GM12878 (cell line): ENCODE results near the gene PROM1. TPM values are rescaled to one million over a fixed set of nuclear protein-coding genes. Genes with fewer than 3 reads are reported as not detected.

ENCODE experiments used
- ATAC-seq: fragments of 200-7000 bp; cut with Tn5 transposase; 3 replicates; pipeline ENCODE4 v1.9.1; 2020; ENCODE audit warnings: mild to moderate bottlenecking, moderate library complexity
- BruUV-seq: library from RNA; stranded (reverse); fragments of 400-500 nt; replicated peaks from 2 replicates; lab custom pipeline; 2021; lab: Mats Ljungman, UMichigan
- CTCF ChIA-PET: fragments of 300-600 bp; sonication (Branson Sonifier 250); formaldehyde crosslinking; extraction: SDS; loops from one replicate; lab custom pipeline; 2021; ENCODE audit warnings: inconsistent platforms; lab: Yijun Ruan, JAX
- POLR2A ChIA-PET: fragments of 350-600 bp; formaldehyde crosslinking; extraction: SDS; loops from one replicate; lab custom pipeline; 2021; ENCODE audit warnings: inconsistent platforms; lab: Charles Lee
- RAD21 ChIA-PET: fragments of 300-600 bp; sonication (Branson Sonifier 250); formaldehyde crosslinking; loops from one replicate; lab custom pipeline; 2023; ENCODE audit warnings: antibody characterized with exemption; ENCODE audit not compliant: unreplicated experiment; lab: Charles Lee
- SMC1A ChIA-PET: fragments of 300-600 bp; sonication (Branson Sonifier 250); formaldehyde crosslinking; loops from one replicate; lab custom pipeline; 2023; ENCODE audit not compliant: unreplicated experiment, uncharacterized antibody; lab: Charles Lee
- DNase-seq: peaks from one replicate; pipeline ENCODE4 v3.0.0-alpha.2; 2011; ENCODE audit warnings: low read depth, low spot score
- FAIRE-seq: peaks from 3 replicates; lab custom pipeline; 2011; peaks lifted over from hg19 to GRCh38; lab: Jason Lieb, UNC
- H2AFZ ChIP-seq: 2 replicates; pipeline ENCODE4 v1.6.0; 2011; ENCODE audit warnings: low read depth, low read length, control low read depth; ENCODE audit not compliant: control insufficient read depth
- H3K27ac ChIP-seq: 2 replicates; pipeline ENCODE4 v1.5.1; 2011; ENCODE audit warnings: control low read depth; ENCODE audit not compliant: control insufficient read depth, insufficient read depth
- H3K27me3 ChIP-seq, 2 experiments: replicated peaks in 1 of 2; 2 replicates each; pipeline versions ENCODE4 v1.6.0 to v1.6.1; 2011; ENCODE audit warnings: low read length in 1 of 2; ENCODE audit not compliant: control insufficient read depth in 2 of 2, insufficient read depth in 2 of 2
- H3K36me3 ChIP-seq, 2 experiments: 2 replicates each; pipeline ENCODE4 v1.5.1; 2011; ENCODE audit warnings: low read length in 1 of 2; ENCODE audit not compliant: control insufficient read depth in 2 of 2, insufficient read depth in 2 of 2
- H3K4me1 ChIP-seq: 2 replicates; pipeline ENCODE4 v1.6.1; 2011; ENCODE audit warnings: mild to moderate bottlenecking, low read length, moderate library complexity, mixed read lengths; ENCODE audit not compliant: control insufficient read depth, insufficient read depth
- H3K4me2 ChIP-seq: 2 replicates; pipeline ENCODE4 v1.6.0; 2011; ENCODE audit warnings: control low read depth; ENCODE audit not compliant: control insufficient read depth, insufficient read depth
- H3K4me3 ChIP-seq: fragments of 200-600 bp; sonication (generic); 2 replicates; pipeline ENCODE4 v1.5.1; 2016
- H3K79me2 ChIP-seq: 2 replicates; pipeline ENCODE4 v1.6.0; 2011; ENCODE audit warnings: low read length; ENCODE audit not compliant: control insufficient read depth, insufficient read depth
- H3K9ac ChIP-seq: 2 replicates; pipeline ENCODE4 v1.8.0; 2011; ENCODE audit warnings: low read length, control low read depth, mixed read lengths; ENCODE audit not compliant: control insufficient read depth, insufficient read depth
- H3K9me3 ChIP-seq: replicated peaks from 3 replicates; pipeline ENCODE4 v1.5.1; 2011; ENCODE audit warnings: mild to moderate bottlenecking, low read length; ENCODE audit not compliant: control insufficient read depth, insufficient read depth
- H4K20me1 ChIP-seq: 2 replicates; pipeline ENCODE4 v1.6.0; 2011; ENCODE audit not compliant: control insufficient read depth, insufficient read depth
- ATF7 ChIP-seq: fragments of 450-650 bp; IDR thresholded peaks from 2 replicates; pipeline ENCODE4 v1.6.1; 2016; ENCODE audit warnings: low read depth, mild to moderate bottlenecking
- BRCA1 ChIP-seq: IDR thresholded peaks from 2 replicates; pipeline ENCODE4 v1.6.1; 2011; ENCODE audit warnings: low read depth, low read length, improper control_type of control experiment
- IKZF2 ChIP-seq, 2 experiments: fragments of 450-650 bp; IDR thresholded peaks; 2 replicates each; pipeline ENCODE4 v1.6.1; 2017; ENCODE audit warnings: mild to moderate bottlenecking in 2 of 2, moderate library complexity in 2 of 2
- MEF2B ChIP-seq: fragments of 450-650 bp; IDR thresholded peaks from 2 replicates; pipeline ENCODE4 v1.6.1; 2018; ENCODE audit warnings: mild to moderate bottlenecking, moderate library complexity; ENCODE audit not compliant: partially characterized antibody, poor library complexity, severe bottlenecking
- MLLT1 ChIP-seq: fragments of 450-650 bp; IDR thresholded peaks from 2 replicates; pipeline ENCODE4 v1.6.1; 2016; ENCODE audit warnings: mild to moderate bottlenecking
- MYB ChIP-seq: fragments of 150-350 bp; IDR thresholded peaks from 2 replicates; pipeline ENCODE4 v1.6.1; 2014; ENCODE audit warnings: mild to moderate bottlenecking, low read depth, low read length, borderline replicate concordance
- NR2C2 ChIP-seq: IDR thresholded peaks from 2 replicates; pipeline ENCODE4 v1.6.1; 2011; ENCODE audit warnings: borderline replicate concordance, low read depth; ENCODE audit not compliant: control insufficient read depth, insufficient read length
- YY1 ChIP-seq: IDR thresholded peaks from 2 replicates; pipeline ENCODE4 v1.6.1; 2011; ENCODE audit warnings: low read depth, mild to moderate bottlenecking, low read length
- ZBTB11 ChIP-seq: fragments of 450-650 bp; formaldehyde crosslinking; IDR thresholded peaks from 2 replicates; pipeline ENCODE4 v1.5.0; 2022; ENCODE audit warnings: mild to moderate bottlenecking, missing genetic modification characterization
- ZNF592 ChIP-seq: fragments of 450-650 bp; IDR thresholded peaks from 2 replicates; pipeline ENCODE4 v1.6.1; 2017; ENCODE audit warnings: mild to moderate bottlenecking, moderate library complexity
- WGBS: methylation state at CpG from one replicate; pipeline ENCODE4 v1.1.6; 2016; ENCODE audit warnings: low lambda C conversion rate; ENCODE audit not compliant: insufficient replicate concordance, insufficient coverage; ENCODE audit errors: missing lambda C conversion rate; 5-methylcytosine and 5-hydroxymethylcytosine counted together
- in situ Hi-C: fragments of 300-500 bp; cut with MboI; formaldehyde crosslinking; loops from 9 replicates; pipeline ENCODE4 v1.14.3; 2018; ENCODE audit warnings: mixed read lengths
- intact Hi-C: fragments of 100-400 bp; cut with micrococcal nuclease; formaldehyde crosslinking; loops from one replicate; pipeline ENCODE4 v1.14.2; 2022; ENCODE audit not compliant: unreplicated experiment
- polyA plus RNA-seq, 11 experiments: library from polyadenylated mRNA; depleted of rRNA in 4 of 11; unstranded in 6 of 11; stranded (reverse) in 5 of 11; fragments of >200 nt; fragmentation: Nextera tagmentation in 4 of 11; fragmentation: Illumina TruSeq in 1 of 11; extraction: Ambion mirVana in 4 of 11; extraction: Trizol in 1 of 11; gene quantifications; 1 replicate in 1 of 11; 2 replicates in 10 of 11; pipeline versions ENCODE4 v1.2.1 to v1.2.3, GENCODE V29; 2011 to 2016; ENCODE audit warnings: inconsistent platforms in 2 of 11, missing spikeins in 2 of 11, low read depth in 1 of 11
- total RNA-seq, 4 experiments: library from RNA; depleted of rRNA in 3 of 4; stranded (reverse); fragments of >200 nt in 3 of 4; fragmentation: Illumina TruSeq in 1 of 4; extraction: Trizol in 1 of 4; gene quantifications; 2 replicates each; pipeline versions ENCODE4 v1.2.1 to v1.2.3, GENCODE V29; 2013 to 2021

Gene PROM1
- total and polyA plus RNA-seq, 10 of the 15 experiments (the other 5 are each of a cell fraction or from before 2014, with no cell fraction given) = 0.08 to 0.31 (median 0.18) TPM; not detected in 7

GRCh38 chr4:16122784-16123183 is 39.0 kb upstream of the PROM1 start (continued):
- TF ChIP-seq ZNF592 = no peak

GRCh38 chr4:16122308-16122711 is 38.5 kb upstream of the PROM1 start:
- Histone ChIP-seq H3K4me1 (no peaks in the 10 kb centered on the region), H3K4me3 (no peak overlapping the region), H3K9ac (no peak overlapping the region), H3K4me2 (no peak overlapping the region), H3K9me3 (no peaks in the 10 kb centered on the region), H3K36me3 (no peaks in the 10 kb centered on the region), H3K27me3 (0 out of 4 replicates have a peak, but pooled peaks cover 0 to 3% of the 10 kb centered on the region in 2 experiments), H3K79me2 (no peaks in the 10 kb centered on the region), H4K20me1 (no peaks in the 10 kb centered on the region), H3K27ac (no peak overlapping the region), H2AFZ (no peak overlapping the region)
- WGBS = 31% methylated on average over 4 of the region's 4 CpGs
- intact Hi-C loops = no loop called here
- CTCF ChIA-PET = no interaction called here
- no peak for FAIRE-seq
- SMC1A ChIA-PET = no interaction called here
- POLR2A ChIA-PET = no interaction called here
- BruUV-seq = no TSS peak
- no peak for ATAC-seq
- in situ Hi-C loops = no loop called here
- RAD21 ChIA-PET = no interaction called here
- DNase-seq = no peak
- TF ChIP-seq MYB (no peak), MEF2B (no peak), MLLT1 (no peak), ATF7 (no peak), IKZF2 (IDR thresholded peaks at IDR 0.05) (no peak), YY1 (no peak), ZBTB11 (CRISPR knock-in tag) (no peak), BRCA1 (no peak), NR2C2 (no peak)
